Gastroesophageal sphincter (tissue), 3 donors: ENCODE data around the gene C1orf21.

Experiments
- EP300 ChIP-seq: sonication (generic); formaldehyde crosslinking; IDR thresholded peaks from one replicate; pipeline ENCODE4 v1.6.1; 2017; ENCODE audit warnings: antibody characterized with exemption, mild to moderate bottlenecking
- POLR2A ChIP-seq, 2 donors: fragments of 450-650 bp; IDR thresholded peaks; one replicate each; pipeline ENCODE4 v1.6.1; 2017; ENCODE audit warnings: antibody characterized with exemption in 2 of 2, mild to moderate bottlenecking in 2 of 2, moderate library complexity in 1 of 2
- POLR2AphosphoS5 ChIP-seq: sonication (generic); formaldehyde crosslinking; IDR thresholded peaks from one replicate; pipeline ENCODE4 v1.6.1; 2017; ENCODE audit warnings: antibody characterized with exemption
- TF ChIP-seq, protein P1 (sequence below), 4 experiments: fragments of 200-600 bp in 2 of 4; fragments of 450-650 bp in 2 of 4; sonication (generic) in 1 of 4; IDR thresholded peaks; one replicate each; pipeline ENCODE4 v1.5.1; 2017 to 2019; ENCODE audit warnings: antibody characterized with exemption in 4 of 4, mild to moderate bottlenecking in 2 of 4, moderate library complexity in 2 of 4

DNA sequence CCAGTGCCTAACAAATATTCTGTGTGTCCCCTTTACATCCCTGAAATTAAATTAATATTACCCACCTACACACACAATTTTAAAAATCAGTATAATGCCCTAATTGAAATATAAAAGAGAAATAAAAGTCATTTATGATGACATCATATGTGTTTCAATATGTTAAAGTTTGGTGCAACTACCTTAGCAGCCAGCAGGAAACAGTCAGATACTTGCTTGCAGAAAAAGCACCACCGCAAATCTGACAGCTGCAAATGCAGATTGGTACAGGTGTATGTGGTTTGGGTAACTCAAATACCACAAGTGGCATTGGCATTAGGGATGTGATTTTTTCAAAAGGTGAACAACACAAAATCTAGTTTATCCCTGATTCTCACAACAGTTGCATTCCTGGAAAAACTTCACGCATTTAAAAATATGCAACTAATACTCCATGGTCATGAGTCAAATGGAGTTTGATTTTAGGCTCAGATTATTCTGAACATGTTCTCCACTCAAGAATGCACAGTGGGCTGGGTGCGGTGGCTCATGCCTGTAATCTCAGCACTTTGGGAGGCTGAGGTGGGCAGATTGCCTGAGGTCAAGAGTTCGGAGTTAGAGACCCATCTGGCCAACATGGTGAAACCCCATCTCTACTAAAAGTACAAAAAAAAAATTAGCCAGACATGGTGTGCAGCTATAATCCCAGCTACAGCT, 261.5 kb downstream of the C1orf21 start:
- TF ChIP-seq, protein P1, sequence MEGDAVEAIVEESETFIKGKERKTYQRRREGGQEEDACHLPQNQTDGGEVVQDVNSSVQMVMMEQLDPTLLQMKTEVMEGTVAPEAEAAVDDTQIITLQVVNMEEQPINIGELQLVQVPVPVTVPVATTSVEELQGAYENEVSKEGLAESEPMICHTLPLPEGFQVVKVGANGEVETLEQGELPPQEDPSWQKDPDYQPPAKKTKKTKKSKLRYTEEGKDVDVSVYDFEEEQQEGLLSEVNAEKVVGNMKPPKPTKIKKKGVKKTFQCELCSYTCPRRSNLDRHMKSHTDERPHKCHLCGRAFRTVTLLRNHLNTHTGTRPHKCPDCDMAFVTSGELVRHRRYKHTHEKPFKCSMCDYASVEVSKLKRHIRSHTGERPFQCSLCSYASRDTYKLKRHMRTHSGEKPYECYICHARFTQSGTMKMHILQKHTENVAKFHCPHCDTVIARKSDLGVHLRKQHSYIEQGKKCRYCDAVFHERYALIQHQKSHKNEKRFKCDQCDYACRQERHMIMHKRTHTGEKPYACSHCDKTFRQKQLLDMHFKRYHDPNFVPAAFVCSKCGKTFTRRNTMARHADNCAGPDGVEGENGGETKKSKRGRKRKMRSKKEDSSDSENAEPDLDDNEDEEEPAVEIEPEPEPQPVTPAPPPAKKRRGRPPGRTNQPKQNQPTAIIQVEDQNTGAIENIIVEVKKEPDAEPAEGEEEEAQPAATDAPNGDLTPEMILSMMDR (IDR thresholded peaks at IDR 0.05) = no peak
- TF ChIP-seq POLR2AphosphoS5 (no peak), POLR2A (IDR thresholded peaks at IDR 0.05) (no peak), EP300 (no peak)
